Suprapubic skin (tissue), 4 donors: ENCODE results near the gene CNIH4. TPM values are rescaled to one million over a fixed set of nuclear protein-coding genes. Genes with fewer than 3 reads are reported as not detected.
"Not testable (repeated sequence)": the region's sequence is repeated elsewhere in the genome, so short reads cannot be mapped to it uniquely, and the experiment has no call there.

ENCODE experiments used
- DNase-seq, 2 donors: peaks; one replicate each; pipeline ENCODE4 v3.0.0-alpha.2; 2019; ENCODE audit warnings: low spot score in 2 of 2
- H3K27ac ChIP-seq: fragments of 200-600 bp; sonication (generic); one replicate; pipeline ENCODE4 v1.5.1; 2019
- H3K27me3 ChIP-seq: fragments of 200-600 bp; sonication (generic); one replicate; pipeline ENCODE4 v1.5.1; 2019
- H3K36me3 ChIP-seq: fragments of 200-600 bp; sonication (generic); one replicate; pipeline ENCODE4 v1.5.1; 2019
- H3K4me1 ChIP-seq: fragments of 200-600 bp; sonication (generic); one replicate; pipeline ENCODE4 v1.5.1; 2019
- H3K4me3 ChIP-seq: fragments of 200-600 bp; sonication (generic); one replicate; pipeline ENCODE4 v1.5.1; 2019; ENCODE audit warnings: mild to moderate bottlenecking
- H3K9me3 ChIP-seq: fragments of 200-600 bp; sonication (generic); one replicate; pipeline ENCODE4 v1.5.1; 2019
- CTCF ChIP-seq, 2 donors: fragments of 200-600 bp in 1 of 2; fragments of 450-650 bp in 1 of 2; sonication (generic) in 1 of 2; IDR thresholded peaks; one replicate each; pipeline ENCODE4 v1.5.1; 2016 to 2019; ENCODE audit warnings: antibody characterized with exemption in 2 of 2, mild to moderate bottlenecking in 1 of 2, moderate library complexity in 1 of 2
- EP300 ChIP-seq: sonication (generic); formaldehyde crosslinking; IDR thresholded peaks from one replicate; pipeline ENCODE4 v1.6.1; 2017; ENCODE audit warnings: antibody characterized with exemption
- POLR2A ChIP-seq, 2 donors: fragments of 450-650 bp; IDR thresholded peaks; one replicate each; pipeline ENCODE4 v1.6.1; 2017; ENCODE audit warnings: antibody characterized with exemption in 2 of 2, mild to moderate bottlenecking in 2 of 2, moderate library complexity in 2 of 2
- POLR2AphosphoS5 ChIP-seq, 3 donors: sonication (generic); formaldehyde crosslinking; IDR thresholded peaks; one replicate each; pipeline ENCODE4 v1.6.1; 2017; ENCODE audit warnings: antibody characterized with exemption in 3 of 3
- WGBS: methylation state at CpG from one replicate; pipeline ENCODE4 v1.1.5; 2018; 5-methylcytosine and 5-hydroxymethylcytosine counted together
- total RNA-seq, 4 donors: library from RNA; depleted of rRNA; stranded (reverse); fragments of >200 nt; gene quantifications; one replicate each; pipeline ENCODE4 v1.1.0, GENCODE V29; 2016

The CNIH4 gene
- total RNA-seq, 4 donors from 2014 or later, result 27.8 to 49.5 (median 29.8) TPM

- Histone ChIP-seq H3K27ac (no peak overlapping the region), H3K27me3 (peaks cover 3% of the 10 kb centered on the region), H3K36me3 (no peaks in the 10 kb centered on the region), H3K4me1 (peaks cover 6% of the 10 kb centered on the region), H3K4me3 (no peak overlapping the region), H3K9me3 (peaks cover 14% of the 10 kb centered on the region)
- TF ChIP-seq EP300 (no peak), POLR2AphosphoS5 (IDR thresholded peaks at IDR 0.05) (no peak), POLR2A (IDR thresholded peaks at IDR 0.05) (no peak), CTCF (IDR thresholded peaks at IDR 0.05) (no peak)
- no peak for DNase-seq
- WGBS, result 51% methylated on average over 3 of the region's 3 CpGs
Observed at GRCh38 chr1:224343679-224344078, 13.0 kb upstream of the CNIH4 start.

- H3K9me3 ChIP-seq, result peaks cover 14% of the 10 kb centered on the region
- H3K27me3 ChIP-seq, result peaks cover 3% of the 10 kb centered on the region
- DNase-seq, result no peak
- no peaks in the 10 kb centered on the region for H3K36me3 ChIP-seq
- H3K4me3 ChIP-seq, result no peak overlapping the region
- TF ChIP-seq POLR2AphosphoS5 (IDR thresholded peaks at IDR 0.05) (no peak), EP300 (no peak), POLR2A (IDR thresholded peaks at IDR 0.05) (no peak), CTCF (IDR thresholded peaks at IDR 0.05) (no peak)
- 72% methylated on average over 2 of the region's 2 CpGs for WGBS
- H3K4me1 ChIP-seq, result no peaks in the 10 kb centered on the region
- no peak overlapping the region for H3K27ac ChIP-seq
Observed at GRCh38 chr1:224348137-224348536, 8.5 kb upstream of the CNIH4 start.

GRCh38 chr1:224349716-224350115, 7.0 kb upstream of the CNIH4 start:
- DNase-seq, H3K27me3 ChIP-seq, H3K9me3 ChIP-seq, H3K36me3 ChIP-seq, H3K4me3 ChIP-seq, H3K27ac ChIP-seq, H3K4me1 ChIP-seq: not testable (repeated sequence)
- WGBS, result 95% methylated on average over 6 of the region's 30 CpGs

GRCh38 chr1:224352436-224353085, 4.1 kb upstream of the CNIH4 start:
- H3K27me3 ChIP-seq, H3K4me1 ChIP-seq, H3K27ac ChIP-seq, H3K9me3 ChIP-seq, H3K36me3 ChIP-seq, DNase-seq, H3K4me3 ChIP-seq: not testable (repeated sequence)
- 93% methylated on average over 33 of the region's 49 CpGs for WGBS

GRCh38 chr1:224353975-224354925, 2.4 kb upstream of the CNIH4 start:
- Histone ChIP-seq H3K27me3 (no peaks in the 10 kb centered on the region), H3K9me3 (no peaks in the 10 kb centered on the region), H3K27ac (no peak overlapping the region), H3K36me3 (no peaks in the 10 kb centered on the region), H3K4me1 (peaks cover 19% of the 10 kb centered on the region), H3K4me3 (no peak overlapping the region)
- WGBS, result 79% methylated on average over 5 of the region's 5 CpGs
- DNase-seq, result no peak
- no peak for TF ChIP-seq POLR2AphosphoS5 (IDR thresholded peaks at IDR 0.05)
- no peak for TF ChIP-seq CTCF (IDR thresholded peaks at IDR 0.05)
- TF ChIP-seq EP300, result no peak
- no peak for TF ChIP-seq POLR2A (IDR thresholded peaks at IDR 0.05)

- Histone ChIP-seq H3K27ac (peak overlapping the region; percentile 96), H3K9me3 (no peaks in the 10 kb centered on the region), H3K36me3 (no peaks in the 10 kb centered on the region), H3K4me1 (peaks cover 28% of the 10 kb centered on the region), H3K4me3 (peak overlapping the region; percentile 94), H3K27me3 (no peaks in the 10 kb centered on the region)
- DNase-seq, result no peak
- WGBS, result 10% methylated on average over 9 of the region's 9 CpGs
- TF ChIP-seq POLR2A (IDR thresholded peaks at IDR 0.05), result no peak
- no peak for TF ChIP-seq EP300
- peak in 1 of 2 donors; percentile 4 for TF ChIP-seq CTCF (IDR thresholded peaks at IDR 0.05)
- peak in 1 of 3 donors; percentile 16 for TF ChIP-seq POLR2AphosphoS5 (IDR thresholded peaks at IDR 0.05)
Observed at GRCh38 chr1:224357626-224358124, 996 bp downstream of the CNIH4 start.
